T-cell (primary cell): ENCODE results near the gene CEBPZ. TPM values are rescaled to one million over a fixed set of nuclear protein-coding genes. Genes with fewer than 3 reads are reported as not detected.
A peak's percentile ranks its signal among the peaks of the same experiment; 100 is the strongest.

Source experiments
- ATAC-seq, 4 experiments: fragments of 200-7000 bp in 3 of 4; fragments of 150-1000 bp in 1 of 4; cut with Tn5 transposase; replicated peaks in 1 of 4; 1 replicate in 3 of 4; 2 replicates in 1 of 4; pipeline ENCODE4 v1.10.0; 2021; ENCODE audit warnings: moderate library complexity in 3 of 4, mild to moderate bottlenecking in 2 of 4, moderate number of reproducible peaks in 1 of 4
- CTCF ChIA-PET, 2 donors: fragments of 300-600 bp; sonication (Branson Sonifier 250); formaldehyde crosslinking; loops; one replicate each; lab custom pipeline; 2022; ENCODE audit warnings: antibody characterized with exemption in 2 of 2; lab: Charles Lee
- POLR2A ChIA-PET, 2 donors: fragments of 300-600 bp; sonication (Branson Sonifier 250); formaldehyde crosslinking; loops; one replicate each; lab custom pipeline; 2022; ENCODE audit warnings: antibody characterized with exemption in 2 of 2; lab: Charles Lee
- DNase-seq, 35 experiments: peaks; one replicate each; pipeline versions ENCODE4 v3.0.0 to v3.0.0-alpha.2; 2013 to 2023
- H3K27ac ChIP-seq: one replicate; pipeline ENCODE4 v1.5.1; 2013; ENCODE audit warnings: low read length
- H3K27me3 ChIP-seq, 2 experiments: replicated peaks in 1 of 2; 1 replicate in 1 of 2; 2 replicates in 1 of 2; pipeline versions ENCODE4 v1.6.1 to v1.7.0; 2013; ENCODE audit warnings: low read length in 1 of 2, mixed read lengths in 1 of 2; ENCODE audit not compliant: control insufficient read depth in 2 of 2, insufficient read depth in 2 of 2; ENCODE audit errors: extremely low read depth in 1 of 2
- H3K36me3 ChIP-seq, 2 donors: 1 replicate in 1 of 2; 2 replicates in 1 of 2; pipeline versions ENCODE4 v1.6.1 to v1.7.0; 2013; ENCODE audit warnings: low read length in 1 of 2; ENCODE audit not compliant: control insufficient read depth in 2 of 2, insufficient read depth in 1 of 2; ENCODE audit errors: extremely low read depth in 1 of 2
- H3K4me1 ChIP-seq, 2 experiments: 1 replicate in 1 of 2; 2 replicates in 1 of 2; pipeline versions ENCODE4 v1.6.1 to v1.7.0; 2013; ENCODE audit warnings: low read length in 2 of 2, mixed read lengths in 1 of 2; ENCODE audit not compliant: insufficient read depth in 2 of 2, control insufficient read depth in 1 of 2; ENCODE audit errors: extremely low read depth in 1 of 2
- H3K4me3 ChIP-seq, 2 donors: 1 replicate in 1 of 2; 2 replicates in 1 of 2; pipeline versions ENCODE4 v1.5.1 to v1.7.0; 2013; ENCODE audit warnings: mild to moderate bottlenecking in 2 of 2, low read length in 1 of 2, moderate library complexity in 1 of 2; ENCODE audit not compliant: control insufficient read depth in 1 of 2; ENCODE audit errors: extremely low read depth in 1 of 2
- H3K9me3 ChIP-seq: 2 replicates; pipeline ENCODE4 v1.7.0; 2013
- H3K27ac Mint-ChIP-seq, 2 donors: one replicate each; pipeline ENCODE4 v1.8.0; 2020 to 2021; ENCODE audit warnings: mild to moderate bottlenecking in 2 of 2, mixed read lengths in 2 of 2
- H3K27me3 Mint-ChIP-seq, 2 donors: one replicate each; pipeline ENCODE4 v1.8.0; 2021 to 2022; ENCODE audit warnings: mixed read lengths in 2 of 2
- H3K36me3 Mint-ChIP-seq: one replicate; pipeline ENCODE4 v1.8.0; 2021; ENCODE audit warnings: mixed read lengths
- H3K4me1 Mint-ChIP-seq, 3 donors: one replicate each; pipeline ENCODE4 v1.8.0; 2020 to 2022; ENCODE audit warnings: mixed read lengths in 3 of 3, mild to moderate bottlenecking in 1 of 3
- H3K4me3 Mint-ChIP-seq, 3 donors: one replicate each; pipeline ENCODE4 v1.8.0; 2020 to 2022; ENCODE audit warnings: mild to moderate bottlenecking in 3 of 3, mixed read lengths in 3 of 3, moderate library complexity in 3 of 3
- H3K9me3 Mint-ChIP-seq, 3 donors: one replicate each; pipeline ENCODE4 v1.8.0; 2020 to 2022; ENCODE audit warnings: mixed read lengths in 3 of 3
- WGBS: methylation state at CpG from one replicate; pipeline ENCODE4 v1.1.5; 2013; ENCODE audit warnings: missing lambda C conversion rate; ENCODE audit not compliant: insufficient coverage; 5-methylcytosine and 5-hydroxymethylcytosine counted together
- total RNA-seq, 35 experiments: library from RNA in 6 of 35; stranded (reverse) in 6 of 35; fragments of 120-200 nt in 1 of 35; gene quantifications; one replicate each; pipeline versions ENCODE4 v1.2.1 to v1.2.4 and lab custom pipeline; 2013 to 2026

CEBPZ gene
- total RNA-seq, 5 donors from 2014 or later (not counting 1 experiment from before 2014, with no cell fraction given), result 50.6 to 61.5 (median 58.1) TPM

GRCh38 chr2:37180006-37180639, 51.3 kb downstream of the CEBPZ start:
- Histone ChIP-seq H3K4me3 (no peak overlapping the region), H3K4me1 (no peaks in the 10 kb centered on the region), H3K36me3 (no peaks in the 10 kb centered on the region), H3K9me3 (no peaks in the 10 kb centered on the region), H3K27ac (no peak overlapping the region), H3K27me3 (peaks cover 0 to 7% of the 10 kb centered on the region in 2 experiments)
- H3K27ac Mint-ChIP-seq, result no peak overlapping the region
- H3K4me3 Mint-ChIP-seq, result no peak overlapping the region
- POLR2A ChIA-PET, result no interaction called here
- H3K27me3 Mint-ChIP-seq, result peaks cover 12 to 17% of the 10 kb centered on the region in 2 donors
- H3K4me1 Mint-ChIP-seq, result no peaks in the 10 kb centered on the region
- ATAC-seq, result no peak
- WGBS, result 70% methylated on average over 3 of the region's 4 CpGs
- H3K9me3 Mint-ChIP-seq, result no peaks in the 10 kb centered on the region
- no peak for DNase-seq
- CTCF ChIA-PET, result no interaction called here
- H3K36me3 Mint-ChIP-seq, result no peaks in the 10 kb centered on the region

DNA sequence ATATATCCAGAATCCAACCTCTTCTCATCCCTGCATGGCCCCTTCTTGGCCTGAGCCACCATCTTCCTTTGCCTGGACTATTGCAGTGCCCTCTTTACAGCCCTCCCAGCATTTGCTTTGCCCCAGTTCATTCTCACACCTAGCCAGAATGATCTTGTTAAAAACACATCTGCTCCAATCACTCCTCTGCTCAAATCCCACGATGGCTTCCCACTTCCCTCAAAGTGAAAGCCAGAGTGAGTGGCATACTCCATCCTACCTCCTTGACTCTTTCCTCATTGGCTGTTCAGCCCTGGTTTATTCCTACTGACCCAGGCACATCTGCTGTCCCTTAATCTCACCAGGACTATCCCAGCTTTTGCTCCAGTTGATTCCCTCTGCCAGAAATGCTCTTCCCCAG, 57.7 kb downstream of the CEBPZ start:
- Histone ChIP-seq H3K4me3 (no peak overlapping the region), H3K27me3 (peaks cover 0 to 2% of the 10 kb centered on the region in 2 experiments), H3K27ac (no peak overlapping the region), H3K4me1 (no peaks in the 10 kb centered on the region), H3K36me3 (no peaks in the 10 kb centered on the region), H3K9me3 (no peaks in the 10 kb centered on the region)
- Mint-ChIP-seq H3K27me3 (peaks cover 0 to 4% of the 10 kb centered on the region in 2 donors), H3K27ac (no peak overlapping the region), H3K9me3 (no peaks in the 10 kb centered on the region), H3K4me1 (no peaks in the 10 kb centered on the region), H3K36me3 (no peaks in the 10 kb centered on the region), H3K4me3 (no peak overlapping the region)
- ChIA-PET POLR2A (no interaction called here), CTCF (no interaction called here)
- DNase-seq (no peak), ATAC-seq (no peak)
- 78% methylated on average over 1 of the region's 1 CpG for WGBS

DNA sequence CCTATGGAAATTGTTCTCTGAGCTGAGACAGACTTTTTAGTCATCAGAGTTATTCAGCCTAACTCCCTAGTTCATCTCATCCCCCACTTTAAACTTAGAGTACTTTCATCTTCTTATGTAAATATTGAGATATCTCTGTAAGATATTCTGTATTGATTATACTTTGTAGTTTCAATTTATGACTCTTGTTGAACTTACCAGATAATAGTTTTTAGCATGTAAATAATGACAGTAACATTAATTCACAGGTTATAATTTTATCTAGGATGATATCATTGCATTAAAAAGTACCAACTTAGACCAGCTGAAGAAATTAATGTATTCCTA, 59.8 kb downstream of the CEBPZ start:
- ChIA-PET CTCF (interaction anchor here (0.6 kb wide), 5 partner anchors 146 to 1523 kb away, joined by 3 to 5 read pairs (median 4); no protein-coding TSS in a partner anchor), POLR2A (interaction anchor here (0.6 to 0.7 kb wide), 2 partner anchors 15 to 204 kb away, joined by 3 to 4 read pairs; no protein-coding TSS in a partner anchor)
- H3K4me1 Mint-ChIP-seq, result no peaks in the 10 kb centered on the region
- H3K27ac Mint-ChIP-seq, result no peak overlapping the region
- H3K4me3 ChIP-seq, result no peak overlapping the region
- H3K27me3 Mint-ChIP-seq, result peaks cover 0 to under 1% of the 10 kb centered on the region in 2 donors
- no peak overlapping the region for H3K27ac ChIP-seq
- no peaks in the 10 kb centered on the region for H3K9me3 ChIP-seq
- ATAC-seq (no peak), DNase-seq (no peak)
- H3K36me3 ChIP-seq, result no peaks in the 10 kb centered on the region
- no peaks in the 10 kb centered on the region for H3K9me3 Mint-ChIP-seq
- peaks cover 0 to 2% of the 10 kb centered on the region in 2 experiments for H3K27me3 ChIP-seq
- no peaks in the 10 kb centered on the region for H3K4me1 ChIP-seq
- H3K4me3 Mint-ChIP-seq, result no peak overlapping the region
- no peaks in the 10 kb centered on the region for H3K36me3 Mint-ChIP-seq

- Histone ChIP-seq H3K9me3 (no peaks in the 10 kb centered on the region), H3K4me1 (no peaks in the 10 kb centered on the region), H3K27ac (no peak overlapping the region), H3K36me3 (no peaks in the 10 kb centered on the region), H3K4me3 (no peak overlapping the region), H3K27me3 (peaks cover 0 to 2% of the 10 kb centered on the region in 2 experiments)
- Mint-ChIP-seq H3K4me3 (no peak overlapping the region), H3K4me1 (no peaks in the 10 kb centered on the region), H3K27me3 (no peaks in the 10 kb centered on the region), H3K27ac (peak overlapping the region in 1 of 2 donors; percentile 39), H3K36me3 (peaks cover 4% of the 10 kb centered on the region), H3K9me3 (peaks cover 5 to 8% (median 6%) of the 10 kb centered on the region in 3 donors)
- WGBS, result no CpG with 5 or more reads among the region's 17 CpGs
- POLR2A ChIA-PET, result interaction anchor here in 1 of 2 donors (0.5 to 0.6 kb wide), 2 partner anchors 26 to 182 kb away, joined by 3 read pairs; no protein-coding TSS in a partner anchor
- DNase-seq, result peak in 7 of 35 experiments; percentile 8 to 65 (median 19)
- peak; percentile 63 to 87 (median 77) for ATAC-seq
- CTCF ChIA-PET, result interaction anchor here (0.6 to 1.5 kb wide), 5 partner anchors 13 to 1934 kb away, joined by 3 to 5 read pairs (median 4); no protein-coding TSS in a partner anchor
Measured at GRCh38 chr2:37168217-37168981, 63.0 kb downstream of the CEBPZ start.

- Mint-ChIP-seq H3K27ac (no peak overlapping the region), H3K9me3 (peaks cover 5 to 8% (median 6%) of the 10 kb centered on the region in 3 donors), H3K4me1 (no peaks in the 10 kb centered on the region), H3K27me3 (no peaks in the 10 kb centered on the region), H3K4me3 (no peak overlapping the region), H3K36me3 (peaks cover 4% of the 10 kb centered on the region)
- CTCF ChIA-PET, result interaction anchor here (0.5 to 1.5 kb wide), 3 partner anchors 416 to 1669 kb away, joined by 3 to 5 read pairs (median 3); no protein-coding TSS in a partner anchor
- H3K4me1 ChIP-seq, result no peaks in the 10 kb centered on the region
- ATAC-seq (no peak), DNase-seq (no peak)
- no peaks in the 10 kb centered on the region for H3K36me3 ChIP-seq
- H3K27ac ChIP-seq, result no peak overlapping the region
- peaks cover 0 to 2% of the 10 kb centered on the region in 2 experiments for H3K27me3 ChIP-seq
- H3K9me3 ChIP-seq, result no peaks in the 10 kb centered on the region
- H3K4me3 ChIP-seq, result no peak overlapping the region
- POLR2A ChIA-PET, result interaction anchor here in 1 of 2 donors (0.5 kb wide), 1 partner anchor 27 kb away, joined by 3 read pairs; no protein-coding TSS in a partner anchor
- 100% methylated on average over 1 of the region's 3 CpGs for WGBS
Measured at GRCh38 chr2:37167636-37168180, 63.7 kb downstream of the CEBPZ start.

GRCh38 chr2:37164757-37165156, 66.6 kb downstream of the CEBPZ start:
- POLR2A ChIA-PET, result interaction anchor here in 1 of 2 donors (0.7 kb wide), 1 partner anchor 310 kb away, joined by 3 read pairs; no protein-coding TSS in a partner anchor
- H3K36me3 Mint-ChIP-seq, result peaks cover 4% of the 10 kb centered on the region
- H3K4me1 Mint-ChIP-seq, result peaks cover 0 to 10% (median 2%) of the 10 kb centered on the region in 3 donors
- no peak overlapping the region for H3K27ac ChIP-seq
- no CpG with 5 or more reads among the region's 1 CpG for WGBS
- DNase-seq (no peak), ATAC-seq (no peak)
- H3K27me3 ChIP-seq, result no peaks in the 10 kb centered on the region
- no peaks in the 10 kb centered on the region for H3K36me3 ChIP-seq
- no peak overlapping the region for H3K4me3 ChIP-seq
- H3K9me3 Mint-ChIP-seq, result peaks cover 5 to 8% (median 6%) of the 10 kb centered on the region in 3 donors
- no peak overlapping the region for H3K27ac Mint-ChIP-seq
- CTCF ChIA-PET, result interaction anchor here in 1 of 2 donors (0.6 kb wide), 2 partner anchors 44 to 725 kb away, joined by 3 to 4 read pairs; no protein-coding TSS in a partner anchor
- no peak overlapping the region for H3K4me3 Mint-ChIP-seq
- H3K9me3 ChIP-seq, result no peaks in the 10 kb centered on the region
- H3K27me3 Mint-ChIP-seq, result no peaks in the 10 kb centered on the region
- no peaks in the 10 kb centered on the region for H3K4me1 ChIP-seq
